Left lung (tissue), 10 donors: ENCODE measurements around the gene IRAK2. TPM values are rescaled to one million over a fixed set of nuclear protein-coding genes. Genes with fewer than 3 reads are reported as not detected.

ENCODE experiments used
- ATAC-seq: fragments of 200-7000 bp; cut with Tn5 transposase; one replicate; pipeline ENCODE4 v1.9.1; 2020; ENCODE audit warnings: moderate library complexity
- DNase-seq, 4 donors: peaks; one replicate each; pipeline ENCODE4 v3.0.0-alpha.2; 2013 to 2020
- H3K27ac ChIP-seq, 2 donors: fragments of 200-600 bp; sonication (generic) in 1 of 2; one replicate each; pipeline versions ENCODE4 v1.5.0 to v1.8.0; 2020 to 2021
- H3K27me3 ChIP-seq, 2 donors: fragments of 200-600 bp; sonication (generic) in 1 of 2; one replicate each; pipeline versions ENCODE4 v1.5.0 to v1.8.0; 2020 to 2021
- H3K36me3 ChIP-seq, 2 donors: fragments of 200-600 bp; sonication (generic) in 1 of 2; one replicate each; pipeline versions ENCODE4 v1.5.0 to v1.8.0; 2020 to 2021
- H3K4me1 ChIP-seq, 2 donors: fragments of 200-600 bp; one replicate each; pipeline ENCODE4 v1.8.0; 2021
- H3K4me3 ChIP-seq, 2 donors: fragments of 200-600 bp; sonication (generic) in 1 of 2; one replicate each; pipeline versions ENCODE4 v1.5.0 to v1.8.0; 2020 to 2021; ENCODE audit warnings: mild to moderate bottlenecking in 1 of 2
- H3K9me3 ChIP-seq, 2 donors: fragments of 200-600 bp; sonication (generic) in 1 of 2; one replicate each; pipeline versions ENCODE4 v1.5.0 to v1.8.0; 2020 to 2021
- CTCF ChIP-seq, 2 donors: fragments of 200-600 bp; sonication (generic) in 1 of 2; IDR thresholded peaks; one replicate each; pipeline versions ENCODE4 v1.5.0 to v1.8.0; 2021; ENCODE audit warnings: antibody characterized with exemption in 2 of 2
- intact Hi-C, 2 donors: fragments of 100-400 bp; cut with DNase I; formaldehyde crosslinking; loops; one replicate each; pipeline versions ENCODE4 v1.11.2 to v1.14.2; 2022
- polyA plus RNA-seq, 6 donors: library from polyadenylated mRNA; unstranded; fragments of 120-200 nt; gene quantifications; one replicate each; pipeline ENCODE4 v1.2.1, GENCODE V29; 2013; ENCODE audit not compliant: insufficient read length in 6 of 6
- total RNA-seq, 2 donors: library from RNA; stranded (reverse); fragmentation: NEBNext Ultra II Directional; extraction: Animal tissue kit (Norgen Biotek cat#: 25700); gene quantifications; one replicate each; pipeline ENCODE4 v1.2.1, GENCODE V29; 2021
- donor health status: DM: no; HTN: yes; CAD: no.
- donor health status: DM: no; HTN: no; CAD: no.

Gene IRAK2
- total and polyA plus RNA-seq, 8 donors, result 1.7 to 8.5 (median 2.5) TPM

DNA sequence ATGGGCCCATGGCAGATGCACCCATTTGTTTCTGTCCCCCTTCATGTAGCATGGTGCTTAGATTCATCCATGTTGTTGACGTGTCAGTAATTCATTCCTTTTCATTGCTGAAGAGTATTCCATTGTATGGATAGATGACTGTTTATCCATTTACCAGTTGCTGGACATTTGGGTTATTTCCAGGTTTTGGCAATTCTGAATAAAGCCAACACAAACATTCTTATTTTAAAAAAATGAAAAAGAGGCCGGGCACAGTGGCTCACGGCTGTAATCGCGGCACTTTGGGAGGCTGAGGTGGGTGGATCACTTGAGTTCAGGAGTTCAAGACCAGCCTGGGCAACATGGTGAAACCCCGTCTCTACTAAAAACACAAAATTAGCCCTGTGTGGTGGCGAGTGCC, 64.9 kb downstream of the IRAK2 start:
- Histone ChIP-seq H3K9me3 (no peaks in the 10 kb centered on the region), H3K4me3 (no peak overlapping the region), H3K4me1 (peaks cover 0 to 56% of the 10 kb centered on the region in 2 donors), H3K27ac (no peak overlapping the region), H3K36me3 (peaks cover 0 to 66% of the 10 kb centered on the region in 2 donors), H3K27me3 (no peaks in the 10 kb centered on the region)
- DNase-seq, result no peak
- no peak for ATAC-seq
- intact Hi-C loops, result loop anchor here in 1 of 2 donors (10.0 kb wide), 1 partner anchor 65 kb away; the partner anchor contains the start of gene IRAK2
- TF ChIP-seq CTCF (IDR thresholded peaks at IDR 0.05), result no peak

- Histone ChIP-seq H3K27ac (peak overlapping the region in 1 of 2 donors; percentile 73), H3K4me3 (no peak overlapping the region), H3K9me3 (no peaks in the 10 kb centered on the region), H3K4me1 (peaks cover 0 to 41% of the 10 kb centered on the region in 2 donors), H3K27me3 (no peaks in the 10 kb centered on the region), H3K36me3 (peaks cover 0 to 81% of the 10 kb centered on the region in 2 donors)
- DNase-seq (peak in 1 of 4 donors; percentile 62), ATAC-seq (peak; percentile 66)
- TF ChIP-seq CTCF (IDR thresholded peaks at IDR 0.05), result no peak
- intact Hi-C loops, result no loop called here
Measured at GRCh38 chr3:10232137-10232536, 67.4 kb downstream of the IRAK2 start.

DNA sequence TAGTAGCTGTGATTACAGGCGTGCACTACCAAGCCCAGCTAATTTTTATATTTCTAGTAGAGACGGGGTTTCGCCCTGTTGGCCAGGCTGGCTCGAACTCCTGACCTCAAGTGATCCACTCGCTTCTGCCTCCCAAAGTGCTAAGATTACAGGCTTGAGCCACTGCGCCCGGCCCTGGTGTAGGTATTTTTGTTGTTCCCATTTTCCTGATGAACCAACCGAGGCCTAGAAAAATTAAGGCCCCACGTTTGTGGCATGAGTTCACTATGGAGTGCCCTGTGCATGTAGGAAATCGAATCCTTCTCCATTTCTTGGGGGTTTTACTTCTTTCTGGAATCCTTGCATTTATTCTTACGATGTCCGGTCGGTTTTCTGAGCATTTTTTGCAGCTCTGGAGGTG, 69.3 kb downstream of the IRAK2 start:
- peaks cover 0 to 23% of the 10 kb centered on the region in 2 donors for H3K4me1 ChIP-seq
- no peaks in the 10 kb centered on the region for H3K27me3 ChIP-seq
- H3K9me3 ChIP-seq, result no peaks in the 10 kb centered on the region
- H3K36me3 ChIP-seq, result peaks cover 0 to 83% of the 10 kb centered on the region in 2 donors
- DNase-seq (no peak), ATAC-seq (no peak)
- no peak overlapping the region for H3K4me3 ChIP-seq
- no peak overlapping the region for H3K27ac ChIP-seq
- intact Hi-C loops, result no loop called here
- TF ChIP-seq CTCF (IDR thresholded peaks at IDR 0.05), result no peak

- Histone ChIP-seq H3K4me1 (peaks cover 0 to 16% of the 10 kb centered on the region in 2 donors), H3K9me3 (no peaks in the 10 kb centered on the region), H3K36me3 (peaks cover 0 to 83% of the 10 kb centered on the region in 2 donors), H3K4me3 (no peak overlapping the region), H3K27ac (no peak overlapping the region), H3K27me3 (no peaks in the 10 kb centered on the region)
- intact Hi-C loops, result no loop called here
- DNase-seq (no peak), ATAC-seq (no peak)
- no peak for TF ChIP-seq CTCF (IDR thresholded peaks at IDR 0.05)
Measured at GRCh38 chr3:10234526-10235230, 70.0 kb downstream of the IRAK2 start.

DNA sequence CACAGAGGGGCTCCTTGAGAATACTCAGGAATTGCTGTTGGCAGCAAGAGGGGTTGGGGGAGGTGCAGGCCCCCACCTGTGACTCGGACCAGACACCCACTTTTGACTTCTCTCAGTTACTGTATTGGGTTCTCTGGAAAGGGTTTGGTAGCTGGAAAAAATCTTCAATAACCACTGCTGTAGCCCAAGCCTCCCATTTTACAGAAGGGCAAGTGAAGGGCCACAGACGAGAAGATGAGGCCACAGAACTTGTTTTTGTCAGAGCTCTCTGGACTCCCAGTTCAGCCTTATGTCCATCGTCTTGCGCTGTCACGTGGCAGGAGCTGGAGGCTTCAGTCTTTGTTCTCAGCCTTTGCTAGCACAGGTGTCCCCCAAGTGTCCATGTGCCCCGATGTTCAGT, 70.8 kb downstream of the IRAK2 start:
- Histone ChIP-seq H3K27me3 (no peaks in the 10 kb centered on the region), H3K4me3 (no peak overlapping the region), H3K9me3 (no peaks in the 10 kb centered on the region), H3K36me3 (peaks cover 0 to 79% of the 10 kb centered on the region in 2 donors), H3K27ac (no peak overlapping the region), H3K4me1 (peaks cover 0 to 10% of the 10 kb centered on the region in 2 donors)
- intact Hi-C loops, result no loop called here
- no peak for DNase-seq
- no peak for TF ChIP-seq CTCF (IDR thresholded peaks at IDR 0.05)
- no peak for ATAC-seq
